ENCODE results near the gene CD109.
"Not testable (repeated sequence)": the region's sequence is repeated elsewhere in the genome, so short reads cannot be mapped to it uniquely, and the experiment has no call there.

DNA sequence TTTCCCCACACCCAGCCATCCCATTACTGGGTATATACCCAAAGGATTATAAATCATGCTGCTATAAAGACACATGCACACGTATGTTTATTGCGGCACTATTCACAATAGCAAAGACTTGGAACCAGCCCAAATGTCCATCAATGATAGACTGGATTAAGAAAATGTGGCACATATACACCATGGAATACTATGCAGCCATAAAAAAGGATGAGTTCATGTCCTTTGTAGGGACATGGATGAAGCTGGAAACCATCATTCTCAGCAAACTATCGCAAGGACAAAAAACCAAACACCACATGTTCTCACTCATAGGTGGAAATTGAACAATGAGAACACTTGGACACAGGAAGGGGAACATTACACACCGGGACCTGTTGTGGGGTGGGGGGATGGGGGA lies 110.0 kb downstream of the CD109 start:
- TF ChIP-seq EZH2 (IDR thresholded peaks at IDR 0.05); POLR2AphosphoS5 (IDR thresholded peaks at IDR 0.05; ENCODE audit: borderline replicate concordance, low read depth, low read length); FOXP2 (optimal IDR thresholded peaks at IDR 0.05; ENCODE audit: control extremely low read depth, extremely low read length, insufficient read depth): not testable (repeated sequence)

Measured in SK-N-MC (cell line).